ENCODE results near the gene TBC1D25.
A peak's percentile ranks its signal among the peaks of the same experiment; 100 is the strongest.

Gene TBC1D25

GRCh38 chrX:48538641-48539344, 721 bp upstream of the TBC1D25 start:
- peak overlapping the region; percentile 44 for H3K9ac ChIP-seq (ENCODE audit: low read depth, low read length)
- H3K27ac ChIP-seq (ENCODE audit: low read length) = peak overlapping the region; percentile 70
- H3K4me1 ChIP-seq (ENCODE audit: insufficient read depth, low read length) = peaks cover 22% of the 10 kb centered on the region
- H3K9me3 ChIP-seq (ENCODE audit: insufficient read depth, low read length, severe bottlenecking) = no peaks in the 10 kb centered on the region
- H4K20me1 ChIP-seq (ENCODE audit: insufficient read depth, low read length) = no peaks in the 10 kb centered on the region
- H3K79me2 ChIP-seq (ENCODE audit: insufficient read depth, low read length) = peaks cover 25% of the 10 kb centered on the region
- ATAC-seq (ENCODE audit: insufficient read depth, low read depth) = no peak
- H3K4me2 ChIP-seq (ENCODE audit: insufficient read depth, low read length) = peak overlapping the region; percentile 58; the same call in 1 of the 2 replicates
- peak overlapping the region; percentile 76 for H2AFZ ChIP-seq (ENCODE audit: low read depth, low read length)
- H3K4me3 ChIP-seq (ENCODE audit: low read depth in 1 of 2, low read length in 2 of 2) = peak overlapping the region in 1 of 2 experiments; percentile 93; a peak in 2 of 4 replicates
- TF ChIP-seq EZH2 (IDR thresholded peaks at IDR 0.05; ENCODE audit: borderline replicate concordance, low read depth, low read length, severe bottlenecking) = no peak
- no peak for TF ChIP-seq CTCF (IDR thresholded peaks at IDR 0.05; ENCODE audit: borderline replicate concordance, extremely low read depth, low read length, poor library complexity, severe bottlenecking)
- no peaks in the 10 kb centered on the region for H3K27me3 ChIP-seq (ENCODE audit: insufficient read depth, low read length, poor library complexity)
- DNase-seq = no peak
- H3K36me3 ChIP-seq (ENCODE audit: insufficient read depth, low read length) = peaks cover 17% of the 10 kb centered on the region

GRCh38 chrX:48540028-48540375, 488 bp downstream of the TBC1D25 start:
- peak overlapping the region; percentile 86 for H3K27ac ChIP-seq (ENCODE audit: low read length)
- no peaks in the 10 kb centered on the region for H3K9me3 ChIP-seq (ENCODE audit: insufficient read depth, low read length, severe bottlenecking)
- peaks cover 25% of the 10 kb centered on the region for H3K79me2 ChIP-seq (ENCODE audit: insufficient read depth, low read length)
- H3K9ac ChIP-seq (ENCODE audit: low read depth, low read length) = peak overlapping the region; percentile 79
- peaks cover 22% of the 10 kb centered on the region for H3K4me1 ChIP-seq (ENCODE audit: insufficient read depth, low read length)
- peak overlapping the region; percentile 86 to 93; a peak in 3 of 4 replicates for H3K4me3 ChIP-seq (ENCODE audit: low read depth in 1 of 2, low read length in 2 of 2)
- ATAC-seq (ENCODE audit: insufficient read depth, low read depth) (peak; percentile 50), DNase-seq (peak; percentile 61)
- H3K36me3 ChIP-seq (ENCODE audit: insufficient read depth, low read length) = peaks cover 25% of the 10 kb centered on the region
- no peak for TF ChIP-seq EZH2 (IDR thresholded peaks at IDR 0.05; ENCODE audit: borderline replicate concordance, low read depth, low read length, severe bottlenecking)
- no peak for TF ChIP-seq CTCF (IDR thresholded peaks at IDR 0.05; ENCODE audit: borderline replicate concordance, extremely low read depth, low read length, poor library complexity, severe bottlenecking)
- H3K4me2 ChIP-seq (ENCODE audit: insufficient read depth, low read length) = peak overlapping the region; percentile 79
- no peaks in the 10 kb centered on the region for H3K27me3 ChIP-seq (ENCODE audit: insufficient read depth, low read length, poor library complexity)
- no peaks in the 10 kb centered on the region for H4K20me1 ChIP-seq (ENCODE audit: insufficient read depth, low read length)
- peak overlapping the region; percentile 76 for H2AFZ ChIP-seq (ENCODE audit: low read depth, low read length)

- ATAC-seq (ENCODE audit: insufficient read depth, low read depth) (no peak), DNase-seq (no peak)
- H3K9me3 ChIP-seq (ENCODE audit: insufficient read depth, low read length, severe bottlenecking) = no peaks in the 10 kb centered on the region
- H3K4me2 ChIP-seq (ENCODE audit: insufficient read depth, low read length) = peak overlapping the region; percentile 79
- H3K27me3 ChIP-seq (ENCODE audit: insufficient read depth, low read length, poor library complexity) = no peaks in the 10 kb centered on the region
- H4K20me1 ChIP-seq (ENCODE audit: insufficient read depth, low read length) = no peaks in the 10 kb centered on the region
- H3K36me3 ChIP-seq (ENCODE audit: insufficient read depth, low read length) = peaks cover 29% of the 10 kb centered on the region
- TF ChIP-seq EZH2 (IDR thresholded peaks at IDR 0.05; ENCODE audit: borderline replicate concordance, low read depth, low read length, severe bottlenecking) (no peak), CTCF (IDR thresholded peaks at IDR 0.05; ENCODE audit: borderline replicate concordance, extremely low read depth, low read length, poor library complexity, severe bottlenecking) (no peak)
- H3K79me2 ChIP-seq (ENCODE audit: insufficient read depth, low read length) = peaks cover 25% of the 10 kb centered on the region
- no peak overlapping the region for H2AFZ ChIP-seq (ENCODE audit: low read depth, low read length)
- peak overlapping the region; percentile 86 for H3K27ac ChIP-seq (ENCODE audit: low read length)
- peaks cover 22% of the 10 kb centered on the region for H3K4me1 ChIP-seq (ENCODE audit: insufficient read depth, low read length)
- peak overlapping the region; percentile 86 to 93; a peak in 3 of 4 replicates for H3K4me3 ChIP-seq (ENCODE audit: low read depth in 1 of 2, low read length in 2 of 2)
- peak overlapping the region; percentile 79 for H3K9ac ChIP-seq (ENCODE audit: low read depth, low read length)
Observed at GRCh38 chrX:48540480-48540879, 966 bp downstream of the TBC1D25 start.
